Activated CD4-positive, alpha-beta T cell treated with anti-CD3 and anti-CD28 coated beads for 36 hours (primary cell): Measurements from ENCODE around the gene LSAMP. TPM values are rescaled to one million over a fixed set of nuclear protein-coding genes. Genes with fewer than 3 reads are reported as not detected.

Experiments used
- ATAC-seq: fragments of 200-7000 bp; cut with Tn5 transposase; one replicate; pipeline ENCODE4 v1.10.0; 2021; ENCODE audit warnings: mild to moderate bottlenecking, moderate library complexity
- CTCF ChIA-PET: fragments of 350-600 bp; sonication (Branson Sonifier 250); formaldehyde crosslinking; loops from one replicate; lab custom pipeline; 2021; ENCODE audit warnings: antibody characterized with exemption; lab: Charles Lee
- POLR2A ChIA-PET: fragments of 350-600 bp; sonication (Branson Sonifier 250); formaldehyde crosslinking; loops from one replicate; lab custom pipeline; 2021; ENCODE audit warnings: antibody characterized with exemption, inconsistent platforms; lab: Charles Lee
- DNase-seq: peaks from one replicate; pipeline ENCODE4 v3.0.0-alpha.2; 2020
- H3K27ac Mint-ChIP-seq: one replicate; pipeline ENCODE4 v1.8.0; 2021; ENCODE audit warnings: mixed read lengths
- H3K27me3 Mint-ChIP-seq: one replicate; pipeline ENCODE4 v1.8.0; 2021; ENCODE audit warnings: mixed read lengths
- H3K36me3 Mint-ChIP-seq: one replicate; pipeline ENCODE4 v1.8.0; 2021; ENCODE audit warnings: low read depth, mixed read lengths
- H3K4me1 Mint-ChIP-seq: one replicate; pipeline ENCODE4 v1.8.0; 2021; ENCODE audit warnings: mixed read lengths
- H3K4me3 Mint-ChIP-seq: one replicate; pipeline ENCODE4 v1.8.0; 2021; ENCODE audit warnings: mild to moderate bottlenecking, moderate library complexity, mixed read lengths
- H3K9me3 Mint-ChIP-seq: one replicate; pipeline ENCODE4 v1.8.0; 2021; ENCODE audit warnings: low read depth, mixed read lengths
- intact Hi-C, 2 experiments: fragments of 100-400 bp; cut with DNase I in 1 of 2; cut with micrococcal nuclease in 1 of 2; formaldehyde crosslinking; loops; one replicate each; pipeline versions ENCODE4 v1.14.2 to v1.15.1; 2022 to 2024; cut with DNase I, micrococcal nuclease
- total RNA-seq, 2 experiments: library from RNA; stranded (reverse); gene quantifications; one replicate each; pipeline ENCODE4 v1.2.3, GENCODE V29; 2021

Gene LSAMP
- total RNA-seq, 2 experiments from 2014 or later: not detected

GRCh38 chr3:115918900-115919299 lies 526.4 kb downstream of the LSAMP start:
- ChIA-PET CTCF (interaction anchor here (1.0 kb wide), 1 partner anchor 12 kb away, joined by 5 read pairs; no protein-coding TSS in a partner anchor), POLR2A (no interaction called here)
- intact Hi-C loops: no loop called here
- DNase-seq (no peak), ATAC-seq (no peak)
- Mint-ChIP-seq H3K36me3 (no peaks in the 10 kb centered on the region), H3K9me3 (peaks cover 8% of the 10 kb centered on the region), H3K27me3 (no peaks in the 10 kb centered on the region), H3K4me1 (no peaks in the 10 kb centered on the region), H3K4me3 (no peak overlapping the region), H3K27ac (no peak overlapping the region)

- H3K9me3 Mint-ChIP-seq: peaks cover 5% of the 10 kb centered on the region
- ChIA-PET POLR2A (no interaction called here), CTCF (no interaction called here)
- H3K27ac Mint-ChIP-seq: no peak overlapping the region
- ATAC-seq: no peak
- no peaks in the 10 kb centered on the region for H3K4me1 Mint-ChIP-seq
- H3K36me3 Mint-ChIP-seq: no peaks in the 10 kb centered on the region
- H3K4me3 Mint-ChIP-seq: no peak overlapping the region
- peaks cover 1% of the 10 kb centered on the region for H3K27me3 Mint-ChIP-seq
- intact Hi-C loops: no loop called here
- no peak for DNase-seq
Observed at GRCh38 chr3:115916866-115917265, 528.4 kb downstream of the LSAMP start.

GRCh38 chr3:115915061-115915460 lies 530.2 kb downstream of the LSAMP start:
- no peak for DNase-seq
- CTCF ChIA-PET: no interaction called here
- intact Hi-C loops: no loop called here
- POLR2A ChIA-PET: interaction anchor here (0.6 kb wide), 1 partner anchor 93 kb away, joined by 13 read pairs; no protein-coding TSS in a partner anchor
- Mint-ChIP-seq H3K27me3 (peaks cover 3% of the 10 kb centered on the region), H3K9me3 (no peaks in the 10 kb centered on the region), H3K36me3 (no peaks in the 10 kb centered on the region), H3K4me3 (no peak overlapping the region), H3K4me1 (no peaks in the 10 kb centered on the region), H3K27ac (no peak overlapping the region)
- no peak for ATAC-seq

- Mint-ChIP-seq H3K4me3 (no peak overlapping the region), H3K27me3 (peaks cover 3% of the 10 kb centered on the region), H3K4me1 (no peaks in the 10 kb centered on the region), H3K9me3 (no peaks in the 10 kb centered on the region), H3K27ac (no peak overlapping the region), H3K36me3 (no peaks in the 10 kb centered on the region)
- POLR2A ChIA-PET: no interaction called here
- DNase-seq (no peak), ATAC-seq (no peak)
- CTCF ChIA-PET: interaction anchor here (1.0 kb wide), 1 partner anchor 30 kb away, joined by 3 read pairs; no protein-coding TSS in a partner anchor
- intact Hi-C loops: no loop called here
Observed at GRCh38 chr3:115913069-115913686, 532.1 kb downstream of the LSAMP start.

- Mint-ChIP-seq H3K27me3 (peaks cover 3% of the 10 kb centered on the region), H3K4me3 (no peak overlapping the region), H3K9me3 (no peaks in the 10 kb centered on the region), H3K4me1 (no peaks in the 10 kb centered on the region), H3K36me3 (no peaks in the 10 kb centered on the region), H3K27ac (no peak overlapping the region)
- ATAC-seq: no peak
- no peak for DNase-seq
- CTCF ChIA-PET: no interaction called here
- intact Hi-C loops: no loop called here
- POLR2A ChIA-PET: no interaction called here
Observed at GRCh38 chr3:115912372-115912771, 532.9 kb downstream of the LSAMP start.

GRCh38 chr3:115905871-115906270 lies 539.4 kb downstream of the LSAMP start:
- no peaks in the 10 kb centered on the region for H3K4me1 Mint-ChIP-seq
- ATAC-seq: no peak
- H3K36me3 Mint-ChIP-seq: no peaks in the 10 kb centered on the region
- H3K9me3 Mint-ChIP-seq: no peaks in the 10 kb centered on the region
- POLR2A ChIA-PET: no interaction called here
- H3K4me3 Mint-ChIP-seq: no peak overlapping the region
- CTCF ChIA-PET: interaction anchor here (0.6 kb wide), 1 partner anchor 181 kb away, joined by 3 read pairs; no protein-coding TSS in a partner anchor
- no peak for DNase-seq
- intact Hi-C loops: no loop called here
- H3K27ac Mint-ChIP-seq: no peak overlapping the region
- peaks cover 4% of the 10 kb centered on the region for H3K27me3 Mint-ChIP-seq

- no peak overlapping the region for H3K4me3 Mint-ChIP-seq
- POLR2A ChIA-PET: interaction anchor here (0.7 kb wide), 1 partner anchor 1689 kb away, joined by 3 read pairs; no protein-coding TSS in a partner anchor
- no peak overlapping the region for H3K27ac Mint-ChIP-seq
- intact Hi-C loops: no loop called here
- H3K9me3 Mint-ChIP-seq: no peaks in the 10 kb centered on the region
- no peaks in the 10 kb centered on the region for H3K36me3 Mint-ChIP-seq
- H3K4me1 Mint-ChIP-seq: no peaks in the 10 kb centered on the region
- DNase-seq (no peak), ATAC-seq (no peak)
- peaks cover 8% of the 10 kb centered on the region for H3K27me3 Mint-ChIP-seq
- CTCF ChIA-PET: interaction anchor here (0.6 kb wide), 1 partner anchor 67 kb away, joined by 5 read pairs; no protein-coding TSS in a partner anchor
Observed at GRCh38 chr3:115903843-115904242, 541.4 kb downstream of the LSAMP start.

GRCh38 chr3:115901008-115901407 lies 544.3 kb downstream of the LSAMP start:
- ChIA-PET POLR2A (no interaction called here), CTCF (no interaction called here)
- ATAC-seq (no peak), DNase-seq (no peak)
- Mint-ChIP-seq H3K4me1 (no peaks in the 10 kb centered on the region), H3K36me3 (no peaks in the 10 kb centered on the region), H3K4me3 (no peak overlapping the region), H3K9me3 (no peaks in the 10 kb centered on the region), H3K27ac (no peak overlapping the region), H3K27me3 (peaks cover 12% of the 10 kb centered on the region)
- intact Hi-C loops: no loop called here

- intact Hi-C loops: no loop called here
- Mint-ChIP-seq H3K4me1 (no peaks in the 10 kb centered on the region), H3K9me3 (no peaks in the 10 kb centered on the region), H3K27me3 (peaks cover 12% of the 10 kb centered on the region), H3K36me3 (no peaks in the 10 kb centered on the region), H3K27ac (no peak overlapping the region), H3K4me3 (no peak overlapping the region)
- POLR2A ChIA-PET: no interaction called here
- ATAC-seq (no peak), DNase-seq (no peak)
- CTCF ChIA-PET: no interaction called here
Observed at GRCh38 chr3:115899535-115899934, 545.8 kb downstream of the LSAMP start.

GRCh38 chr3:115898656-115899410 lies 546.5 kb downstream of the LSAMP start:
- H3K4me3 Mint-ChIP-seq: no peak overlapping the region
- no peak for ATAC-seq
- POLR2A ChIA-PET: no interaction called here
- H3K27me3 Mint-ChIP-seq: peaks cover 14% of the 10 kb centered on the region
- intact Hi-C loops: no loop called here
- no peak for DNase-seq
- no peaks in the 10 kb centered on the region for H3K9me3 Mint-ChIP-seq
- no peaks in the 10 kb centered on the region for H3K4me1 Mint-ChIP-seq
- no peak overlapping the region for H3K27ac Mint-ChIP-seq
- H3K36me3 Mint-ChIP-seq: no peaks in the 10 kb centered on the region
- CTCF ChIA-PET: no interaction called here

- Mint-ChIP-seq H3K4me1 (no peaks in the 10 kb centered on the region), H3K4me3 (no peak overlapping the region), H3K36me3 (no peaks in the 10 kb centered on the region), H3K27ac (no peak overlapping the region), H3K27me3 (peaks cover 4% of the 10 kb centered on the region), H3K9me3 (no peaks in the 10 kb centered on the region)
- ChIA-PET CTCF (interaction anchor here (0.6 kb wide), 1 partner anchor 65 kb away, joined by 3 read pairs; no protein-coding TSS in a partner anchor), POLR2A (interaction anchor here (0.5 kb wide), 1 partner anchor 198 kb away, joined by 7 read pairs; no protein-coding TSS in a partner anchor)
- intact Hi-C loops: no loop called here
- DNase-seq: no peak
- ATAC-seq: no peak
Observed at GRCh38 chr3:115891006-115891636, 554.2 kb downstream of the LSAMP start.
